ENCODE measurements around the gene UNC13D.
"Not testable (repeated sequence)": the region's sequence is repeated elsewhere in the genome, so short reads cannot be mapped to it uniquely, and the experiment has no call there.

Gene UNC13D

GRCh38 chr17:75874323-75875181 lies 30.3 kb upstream of the UNC13D start:
- DNase-seq, result no peak

DNA sequence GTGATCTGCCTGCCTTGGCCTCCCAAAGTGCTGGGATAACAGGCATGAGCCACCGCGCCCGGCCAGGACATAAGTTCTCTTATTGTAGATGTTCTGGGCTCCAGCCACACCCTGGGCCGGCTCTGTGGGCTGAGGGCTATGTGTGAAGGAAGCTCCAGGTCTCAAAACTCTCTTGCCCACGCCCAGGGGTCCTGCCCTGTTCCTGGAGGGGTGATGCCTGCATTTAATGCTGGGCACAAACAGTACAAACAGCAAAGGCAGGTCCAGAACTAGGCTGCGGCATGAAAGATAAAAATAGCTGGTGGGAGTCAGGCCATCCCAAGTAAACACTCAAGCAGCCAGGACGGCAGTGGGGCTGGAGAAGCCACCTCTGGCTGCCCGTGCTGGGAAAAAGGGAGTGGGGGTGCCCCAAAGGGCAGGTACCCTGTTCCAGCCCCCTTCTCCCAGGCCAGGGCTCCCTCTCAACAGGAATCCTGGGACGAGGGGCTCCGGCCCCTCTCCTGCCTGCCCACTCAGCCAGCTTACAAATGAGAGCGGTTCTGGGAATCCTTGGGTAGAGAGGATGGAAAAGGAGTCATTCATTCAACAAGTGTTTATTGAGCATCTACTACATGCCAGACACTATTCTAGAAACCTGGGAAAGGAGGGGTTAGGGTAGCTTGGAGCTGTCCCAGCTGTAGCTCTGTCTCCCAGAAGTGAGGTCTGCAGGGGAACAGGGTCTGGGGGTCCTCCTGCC lies 29.6 kb upstream of the UNC13D start:
- DNase-seq, result no peak

DNA sequence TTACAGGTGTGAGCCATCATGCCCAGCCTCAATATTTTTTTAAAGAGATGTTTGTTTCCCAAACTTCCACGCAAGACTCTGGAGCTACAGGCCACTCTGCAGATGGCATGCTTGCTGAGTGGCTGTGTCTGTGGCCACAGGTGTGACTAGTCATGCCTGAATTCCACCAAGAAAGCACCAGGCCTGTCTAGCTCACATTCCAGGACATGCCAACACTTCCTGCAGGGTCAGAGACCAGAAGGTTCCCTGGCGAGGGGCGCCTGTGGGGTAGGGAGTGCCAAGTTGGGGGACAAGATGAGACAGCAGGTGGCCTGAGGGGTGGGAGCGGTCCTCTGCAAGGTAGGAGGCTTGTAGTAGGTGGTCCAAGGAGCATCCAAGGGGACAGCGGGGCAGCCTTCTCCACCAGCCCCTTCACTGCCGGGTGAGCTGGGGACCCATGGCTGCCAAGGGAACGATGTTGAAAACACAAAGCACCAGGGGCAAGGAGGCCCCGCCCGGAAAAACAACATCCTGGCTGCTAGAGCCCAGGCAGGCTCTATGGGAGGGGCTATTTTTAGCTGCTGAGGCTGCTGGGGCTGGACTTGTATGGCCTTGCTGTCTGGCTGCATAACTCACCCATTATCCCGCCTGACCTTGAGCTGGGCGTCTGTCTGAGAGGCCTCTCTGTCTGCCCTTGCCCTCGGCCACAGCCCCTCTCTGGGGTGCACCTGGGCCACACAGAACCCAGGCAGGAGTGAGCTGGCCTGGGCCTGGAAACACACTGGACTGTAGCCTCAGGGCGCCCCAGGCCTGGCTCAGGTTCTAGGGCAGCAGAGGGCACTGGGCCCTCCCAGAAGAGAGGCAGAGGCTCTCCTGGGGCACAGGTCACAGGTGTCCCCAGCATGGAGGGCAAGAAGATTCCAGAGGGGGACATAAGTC lies 28.5 kb upstream of the UNC13D start:
- peak; percentile 29 for DNase-seq

GRCh38 chr17:75870228-75870627 lies 26.0 kb upstream of the UNC13D start:
- not testable (repeated sequence) for DNase-seq

DNA sequence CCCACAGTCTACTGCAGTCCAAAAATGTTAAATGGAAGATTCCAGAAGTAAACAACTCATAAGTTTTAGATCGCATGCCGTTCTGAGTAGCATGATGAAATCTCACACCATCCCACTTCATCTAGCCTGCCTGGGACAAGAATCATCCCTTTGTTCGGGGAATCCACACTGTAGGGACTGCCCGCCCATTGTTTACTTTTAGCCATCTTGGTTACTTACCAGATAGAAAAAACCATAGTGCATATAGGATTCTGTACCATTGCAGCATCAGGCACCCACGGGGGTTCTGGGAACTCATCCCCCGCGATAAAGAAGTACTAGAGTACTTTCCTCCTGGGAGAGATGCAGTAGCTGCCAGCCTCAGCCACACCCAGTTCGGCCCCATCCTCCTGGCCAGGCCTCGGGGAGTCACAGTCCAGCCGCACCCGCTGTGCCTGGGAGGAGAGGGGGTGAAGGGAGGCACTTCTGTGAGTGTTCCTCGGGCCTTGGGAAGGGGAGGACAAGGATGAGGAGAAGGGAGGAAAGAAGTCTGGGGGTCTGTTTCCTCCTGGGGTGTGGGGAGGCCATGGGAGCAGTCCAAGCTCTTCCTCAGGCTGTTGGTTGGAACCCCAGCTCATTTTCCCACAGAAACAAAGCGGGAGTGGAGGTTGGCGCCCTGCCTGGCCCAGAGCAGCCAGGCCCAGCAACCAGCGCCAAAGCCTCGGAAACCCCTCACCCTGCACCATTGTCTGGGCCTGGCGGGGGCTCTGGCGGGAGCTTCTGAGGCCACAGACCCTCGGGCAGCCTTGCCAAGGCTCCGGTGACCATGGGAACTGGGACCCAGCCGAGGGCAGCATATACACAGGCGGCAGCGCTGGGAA lies 25.3 kb upstream of the UNC13D start:
- DNase-seq, result no peak

GRCh38 chr17:75868730-75869281 lies 24.6 kb upstream of the UNC13D start:
- not testable (repeated sequence) for DNase-seq

DNA sequence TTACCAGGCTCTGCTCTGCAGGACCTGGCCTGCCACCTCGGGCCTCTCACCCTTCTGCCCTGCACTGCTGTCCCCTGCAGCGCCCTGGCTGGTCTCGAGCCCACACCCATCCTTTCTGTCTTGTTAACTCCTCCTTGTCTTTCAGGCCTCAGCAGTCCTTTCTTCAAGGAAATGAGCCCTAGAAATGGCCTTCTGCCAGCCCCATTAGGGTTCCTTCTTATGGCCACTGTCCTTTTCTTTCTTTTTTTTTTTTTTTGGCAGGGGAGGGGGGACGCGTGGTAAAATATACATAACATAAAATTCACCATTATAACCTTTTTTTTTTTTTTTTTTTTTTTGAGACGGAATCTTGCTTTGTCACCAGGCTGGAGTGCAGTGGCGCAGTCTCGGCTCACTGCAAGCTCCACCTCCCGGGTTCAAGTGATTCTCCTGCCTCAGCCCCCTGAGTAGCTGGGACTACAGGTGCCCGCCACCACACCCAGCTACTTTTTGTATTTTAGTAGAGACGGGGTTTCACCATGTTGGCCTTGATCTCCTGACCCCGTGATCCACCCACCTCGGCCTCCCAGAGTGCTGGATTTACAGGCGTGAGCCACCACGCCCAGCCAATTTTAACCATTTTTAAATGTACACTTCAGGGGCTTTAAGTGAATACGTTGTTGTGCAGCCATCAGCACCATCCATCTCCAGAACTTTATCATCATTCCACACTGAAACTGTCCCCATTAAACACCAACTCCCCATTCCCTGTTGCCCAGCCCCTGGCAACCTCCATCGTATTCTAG lies 21.4 kb upstream of the UNC13D start:
- DNase-seq, result not testable (repeated sequence)

DNA sequence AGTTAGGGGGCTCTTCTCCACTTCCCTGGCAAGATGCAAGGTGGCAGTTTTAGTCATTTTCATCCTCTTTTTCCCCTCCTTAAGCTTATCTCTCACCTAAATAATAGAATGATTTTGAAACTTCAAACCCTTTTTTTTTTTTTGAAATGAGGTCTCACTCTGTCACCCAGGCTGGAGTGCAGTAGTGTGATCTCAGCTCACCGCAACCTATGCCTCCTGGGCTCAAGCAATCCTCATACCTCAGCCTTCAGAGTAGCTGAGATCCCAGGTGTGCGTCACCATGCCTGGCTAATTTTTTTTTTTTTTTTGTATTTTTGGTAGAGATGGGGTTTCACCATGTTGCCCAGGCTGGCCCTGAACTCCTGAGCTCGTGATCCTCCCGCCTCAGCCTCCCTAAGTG lies 20.7 kb upstream of the UNC13D start:
- not testable (repeated sequence) for DNase-seq

GRCh38 chr17:75864448-75864871 lies 20.3 kb upstream of the UNC13D start:
- DNase-seq, result no peak

GRCh38 chr17:75861927-75862317 lies 17.7 kb upstream of the UNC13D start:
- DNase-seq, result no peak

- DNase-seq, result not testable (repeated sequence)
These were observed 15.2 kb upstream of the UNC13D start for GRCh38 chr17:75859358-75859757.

DNA sequence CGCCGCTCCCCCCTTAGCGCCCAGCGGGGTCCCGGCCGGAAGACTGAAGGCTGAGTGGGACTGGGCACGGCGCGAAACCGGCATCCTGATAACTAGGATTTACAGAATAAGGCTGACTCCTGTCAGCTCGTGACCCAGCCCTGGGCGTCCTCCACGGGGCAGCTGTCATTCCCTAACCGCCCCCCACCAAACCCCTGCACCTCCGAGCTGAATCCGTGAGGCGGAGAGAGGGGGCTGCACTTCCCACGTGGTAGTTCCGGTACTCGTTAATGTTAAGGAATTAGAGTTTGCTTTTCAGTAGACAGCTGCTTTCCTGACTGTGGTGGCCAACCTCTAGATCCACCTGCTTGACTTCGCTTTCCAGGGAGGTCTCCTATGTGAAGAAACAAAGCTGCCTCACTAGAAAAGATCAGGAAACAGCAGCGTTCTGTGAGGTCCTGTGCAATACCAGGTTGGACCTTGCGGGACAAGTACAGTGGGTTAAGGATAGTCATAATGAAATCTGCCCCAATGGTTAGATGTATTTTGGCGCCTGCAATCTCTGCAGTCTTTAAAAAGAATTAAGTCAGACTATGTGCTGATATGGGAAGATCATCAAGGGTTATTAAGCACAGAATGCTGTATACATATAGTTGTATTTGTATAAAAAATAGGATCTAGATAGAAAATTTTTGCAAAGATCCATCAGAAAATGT lies 12.0 kb upstream of the UNC13D start:
- peak; percentile 63 for DNase-seq

DNA sequence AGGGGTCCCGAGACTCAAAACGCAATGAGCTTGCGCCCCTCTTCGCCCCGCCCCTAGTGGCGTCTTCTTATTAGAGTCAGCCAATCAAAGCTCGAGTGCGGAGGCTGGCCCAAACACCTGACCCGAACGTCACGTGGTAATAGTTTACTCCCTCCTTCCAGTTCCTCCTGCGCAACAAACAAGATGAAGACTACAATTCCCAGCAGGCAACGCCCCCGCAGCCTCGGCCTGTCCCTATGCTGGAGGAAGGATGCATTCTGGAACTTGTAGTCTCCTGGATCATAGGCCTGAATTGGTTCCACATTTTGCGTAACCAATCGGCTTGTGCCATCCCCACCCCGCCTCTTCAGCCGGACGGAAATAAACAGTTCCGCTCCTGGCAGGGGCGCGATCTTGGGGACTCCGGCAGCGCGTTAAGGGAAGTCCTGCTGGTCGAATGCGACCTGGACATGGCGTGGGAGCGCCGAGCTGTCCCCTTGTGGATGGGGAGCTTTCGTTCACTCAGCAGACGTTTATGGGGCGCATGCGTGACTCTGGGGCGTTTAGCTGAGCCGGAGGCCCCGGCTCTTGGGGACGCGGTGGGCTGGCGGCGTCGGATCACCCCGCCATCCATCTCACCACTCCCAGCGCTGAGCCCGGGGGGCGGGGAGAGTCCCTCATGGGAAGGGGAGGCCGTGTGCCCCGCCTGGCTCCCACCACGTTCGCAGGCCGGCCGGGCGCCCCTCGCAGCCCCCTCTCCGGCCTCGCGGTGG lies 11.3 kb upstream of the UNC13D start, which contains the start of gene WBP2:
TSS of gene WBP2 (minus strand) at position 26 of the 752 bp plus-strand sequence. CDS start 38 bp downstream, outside the sequence.
- peak; percentile 100 for DNase-seq

GRCh38 chr17:75854881-75855309 lies 10.7 kb upstream of the UNC13D start:
- DNase-seq, result no peak

DNA sequence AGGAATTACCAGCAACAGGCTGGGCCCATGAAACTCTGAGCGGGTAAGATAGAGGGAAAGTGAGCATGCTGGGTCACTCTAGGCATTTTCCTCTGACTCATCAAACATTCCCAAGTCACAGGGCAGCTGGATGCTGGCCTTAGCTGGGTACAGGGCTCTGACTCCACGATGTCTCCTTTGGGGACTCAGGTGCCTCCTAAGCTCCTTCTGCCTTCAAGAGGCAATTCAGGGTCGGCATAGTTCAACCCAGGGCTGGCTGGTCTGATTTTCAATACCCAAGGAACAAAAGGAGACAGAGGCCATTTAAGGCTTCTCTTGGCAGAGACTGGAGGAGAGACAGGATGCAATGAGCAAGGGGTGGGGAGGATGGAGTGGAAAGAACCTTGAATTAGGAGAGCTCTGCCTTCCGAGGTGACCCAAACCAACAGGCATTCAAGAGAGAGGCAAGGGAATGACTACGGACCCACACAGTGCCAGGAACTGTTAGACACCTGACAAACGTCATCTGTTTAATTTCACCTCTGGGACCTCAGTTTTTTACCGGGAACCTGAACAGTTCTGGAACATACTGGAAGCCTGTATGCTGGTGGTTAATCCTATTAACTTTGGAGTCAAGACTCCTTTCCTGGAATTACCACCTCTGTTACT lies 10.0 kb upstream of the UNC13D start:
- no peak for DNase-seq

GRCh38 chr17:75853433-75853832 lies 9.2 kb upstream of the UNC13D start:
- no peak for DNase-seq

GRCh38 chr17:75851693-75851991 lies 7.4 kb upstream of the UNC13D start:
- not testable (repeated sequence) for DNase-seq

- no peak for DNase-seq
These were observed 6.9 kb upstream of the UNC13D start for GRCh38 chr17:75850928-75851692.

Measured in NCI-H146 (cell line).